Measurements from ENCODE around the gene PRDM12.

The PRDM12 gene

GRCh38 chr9:130729145-130729544, 64.8 kb downstream of the PRDM12 start:
- TF ChIP-seq ZNF274 (IDR thresholded peaks at IDR 0.05; ENCODE audit: low read depth, low read length), result no peak
- H3K4me3 ChIP-seq (ENCODE audit: low read length), result no peak overlapping the region

GRCh38 chr9:130731355-130731754, 67.0 kb downstream of the PRDM12 start:
- TF ChIP-seq ZNF274 (IDR thresholded peaks at IDR 0.05; ENCODE audit: low read depth, low read length), result no peak
- H3K4me3 ChIP-seq (ENCODE audit: low read length), result no peak overlapping the region

GRCh38 chr9:130732136-130732535, 67.7 kb downstream of the PRDM12 start:
- no peak overlapping the region for H3K4me3 ChIP-seq (ENCODE audit: low read length)
- TF ChIP-seq ZNF274 (IDR thresholded peaks at IDR 0.05; ENCODE audit: low read depth, low read length), result no peak
